Stomach smooth muscle (tissue), 2 donors: Measurements from ENCODE around the gene L3MBTL4.

Experiments used
- H3K27ac ChIP-seq: one replicate; pipeline ENCODE4 v1.7.0; 2013; ENCODE audit warnings: mild to moderate bottlenecking, low read length, inconsistent platforms
- H3K27me3 ChIP-seq, 2 donors: one replicate each; pipeline ENCODE4 v1.7.0; 2013; ENCODE audit warnings: low read length in 2 of 2; ENCODE audit not compliant: insufficient read depth in 2 of 2, control insufficient read depth in 1 of 2
- H3K36me3 ChIP-seq, 2 donors: one replicate each; pipeline ENCODE4 v1.7.0; 2013; ENCODE audit warnings: low read length in 2 of 2; ENCODE audit not compliant: control insufficient read depth in 2 of 2, insufficient read depth in 2 of 2
- H3K4me1 ChIP-seq: one replicate; pipeline ENCODE4 v1.7.0; 2013; ENCODE audit warnings: low read length; ENCODE audit not compliant: control insufficient read depth, insufficient read depth
- H3K4me3 ChIP-seq, 2 donors: one replicate each; pipeline ENCODE4 v1.7.0; 2013; ENCODE audit warnings: low read length in 2 of 2
- H3K9ac ChIP-seq, 2 donors: one replicate each; pipeline ENCODE4 v1.7.0; 2013; ENCODE audit warnings: low read length in 2 of 2, mild to moderate bottlenecking in 1 of 2
- H3K9me3 ChIP-seq, 2 donors: one replicate each; pipeline ENCODE4 v1.7.0; 2013; ENCODE audit warnings: low read length in 2 of 2; ENCODE audit not compliant: control insufficient read depth in 2 of 2
- donor health status: healthy.
- donor health status: Pancreatic carcinoma.

L3MBTL4 gene

GRCh38 chr18:5967666-5968065 is 447.0 kb downstream of the L3MBTL4 start:
- H3K27ac ChIP-seq = no peak overlapping the region
- H3K27me3 ChIP-seq = no peaks in the 10 kb centered on the region
- H3K9me3 ChIP-seq = no peaks in the 10 kb centered on the region
- H3K9ac ChIP-seq = no peak overlapping the region
- H3K36me3 ChIP-seq = no peaks in the 10 kb centered on the region
- H3K4me3 ChIP-seq = no peak overlapping the region
- no peaks in the 10 kb centered on the region for H3K4me1 ChIP-seq

- Histone ChIP-seq H3K27ac (no peak overlapping the region), H3K9me3 (no peaks in the 10 kb centered on the region), H3K4me1 (no peaks in the 10 kb centered on the region)
These were observed 447.7 kb downstream of the L3MBTL4 start for GRCh38 chr18:5967007-5967406.

DNA sequence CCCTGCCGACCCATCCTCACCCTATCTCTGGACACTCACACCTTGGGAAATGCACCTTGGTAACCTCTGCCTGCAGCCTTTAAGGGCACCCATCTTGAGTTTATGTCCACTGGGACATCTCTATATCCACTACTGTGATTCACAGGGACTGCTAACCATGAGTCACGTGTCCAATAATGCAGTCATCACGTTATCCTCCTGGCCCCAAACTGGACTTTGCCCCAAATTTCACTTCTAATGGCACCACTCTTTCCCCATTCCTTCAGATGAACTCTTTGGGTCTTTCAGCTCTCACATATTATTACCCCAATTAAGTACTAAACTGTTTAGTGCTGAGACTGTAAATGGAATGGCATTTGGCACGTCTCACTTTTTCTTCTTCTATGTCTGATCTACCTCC is 448.2 kb downstream of the L3MBTL4 start:
- no peaks in the 10 kb centered on the region for H3K4me1 ChIP-seq
- no peaks in the 10 kb centered on the region for H3K36me3 ChIP-seq
- no peak overlapping the region for H3K9ac ChIP-seq
- no peak overlapping the region for H3K4me3 ChIP-seq
- no peaks in the 10 kb centered on the region for H3K9me3 ChIP-seq
- no peak overlapping the region for H3K27ac ChIP-seq
- H3K27me3 ChIP-seq = no peaks in the 10 kb centered on the region

More at GRCh38 chr18:5967007-5967406, 447.7 kb downstream of the L3MBTL4 start:
- no peak overlapping the region for H3K9ac ChIP-seq
- no peak overlapping the region for H3K4me3 ChIP-seq
- H3K36me3 ChIP-seq = no peaks in the 10 kb centered on the region
- no peaks in the 10 kb centered on the region for H3K27me3 ChIP-seq

DNA sequence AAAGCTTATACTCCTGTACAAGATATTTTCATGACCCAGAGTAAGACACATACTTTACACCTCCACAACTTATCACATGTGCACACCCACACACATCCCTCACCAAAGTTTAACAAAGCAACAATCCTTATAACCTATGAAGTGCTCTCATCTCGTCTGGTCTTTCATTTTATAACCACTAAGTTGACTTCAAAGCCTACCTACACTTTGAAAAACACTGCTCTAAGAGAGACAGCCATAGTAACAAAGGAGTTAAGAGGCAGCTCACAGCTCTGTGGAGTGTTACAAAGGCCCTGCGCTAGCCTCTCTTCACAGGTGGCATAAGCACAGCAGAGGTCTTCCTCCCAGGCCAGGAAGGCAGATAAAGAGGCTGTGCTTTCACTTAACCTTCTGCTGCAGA is 449.7 kb downstream of the L3MBTL4 start:
- Histone ChIP-seq H3K27ac (no peak overlapping the region), H3K4me3 (no peak overlapping the region), H3K36me3 (no peaks in the 10 kb centered on the region), H3K9me3 (no peaks in the 10 kb centered on the region), H3K4me1 (no peaks in the 10 kb centered on the region), H3K27me3 (no peaks in the 10 kb centered on the region), H3K9ac (no peak overlapping the region)

DNA sequence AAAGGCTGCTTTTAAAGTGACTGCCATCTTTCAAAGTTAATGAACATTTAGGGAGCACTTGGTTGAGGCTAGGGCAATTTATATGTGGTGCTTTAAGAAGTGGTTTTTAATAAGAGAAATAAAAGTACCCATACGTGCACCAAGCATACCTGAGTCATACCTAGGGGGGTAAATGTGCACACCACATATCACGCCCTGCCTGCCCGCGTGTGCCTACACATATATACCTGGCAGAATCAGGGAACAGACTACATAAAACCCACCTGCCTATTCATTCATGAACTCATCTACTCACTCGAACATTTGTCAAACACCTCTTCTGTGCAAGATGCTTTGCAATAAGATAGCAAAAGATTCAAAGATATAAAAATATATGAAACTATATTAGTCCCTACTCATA is 450.1 kb downstream of the L3MBTL4 start:
- Histone ChIP-seq H3K27me3 (no peaks in the 10 kb centered on the region), H3K9ac (no peak overlapping the region), H3K4me3 (no peak overlapping the region), H3K36me3 (no peaks in the 10 kb centered on the region), H3K27ac (no peak overlapping the region), H3K9me3 (no peaks in the 10 kb centered on the region), H3K4me1 (no peaks in the 10 kb centered on the region)

DNA sequence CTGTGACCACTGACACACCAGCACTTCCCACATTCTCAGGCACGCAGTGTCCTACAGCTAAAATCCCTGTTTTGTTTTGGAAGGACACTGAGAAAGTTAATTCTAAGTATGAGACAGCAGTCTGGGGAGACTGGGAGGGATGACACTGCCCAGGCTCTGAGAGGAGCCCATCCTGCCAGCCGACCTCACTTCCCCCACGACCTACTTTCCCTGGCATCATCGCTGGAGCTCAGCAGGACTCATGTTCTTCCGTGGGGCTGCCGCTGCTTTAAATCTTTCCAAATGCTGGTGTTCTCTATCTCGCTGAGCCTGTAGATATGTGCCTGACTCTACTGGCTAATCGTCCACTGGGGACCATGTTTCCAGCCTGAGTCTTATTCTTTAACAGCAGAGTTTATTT is 450.6 kb downstream of the L3MBTL4 start:
- Histone ChIP-seq H3K9me3 (no peaks in the 10 kb centered on the region), H3K9ac (no peak overlapping the region), H3K27me3 (no peaks in the 10 kb centered on the region), H3K4me1 (no peaks in the 10 kb centered on the region), H3K36me3 (no peaks in the 10 kb centered on the region), H3K4me3 (no peak overlapping the region), H3K27ac (no peak overlapping the region)

GRCh38 chr18:5963267-5963666 is 451.4 kb downstream of the L3MBTL4 start:
- Histone ChIP-seq H3K9ac (no peak overlapping the region), H3K27me3 (no peaks in the 10 kb centered on the region), H3K36me3 (no peaks in the 10 kb centered on the region), H3K27ac (no peak overlapping the region), H3K4me3 (no peak overlapping the region), H3K4me1 (no peaks in the 10 kb centered on the region), H3K9me3 (no peaks in the 10 kb centered on the region)

DNA sequence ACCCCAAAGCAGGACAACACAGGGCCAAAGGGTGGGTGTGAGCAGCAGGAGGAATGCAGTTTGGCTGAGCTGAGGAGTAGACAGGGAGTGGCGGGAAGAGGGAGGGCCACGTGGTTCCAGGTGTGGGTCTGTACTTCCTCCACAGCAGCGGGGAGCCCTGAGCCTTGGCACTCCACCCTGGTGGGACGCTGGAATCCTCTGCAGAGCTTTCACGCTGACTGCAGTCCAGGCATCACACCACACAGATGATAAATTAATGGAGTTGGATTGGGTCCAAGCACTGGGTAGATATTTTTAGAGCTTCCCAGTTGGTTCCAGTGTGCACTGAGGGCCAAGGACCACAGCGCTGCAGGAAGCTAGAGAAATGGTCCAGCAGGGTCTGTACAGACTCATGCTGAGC is 452.3 kb downstream of the L3MBTL4 start:
- Histone ChIP-seq H3K9me3 (no peaks in the 10 kb centered on the region), H3K4me1 (no peaks in the 10 kb centered on the region), H3K4me3 (no peak overlapping the region), H3K27ac (no peak overlapping the region), H3K36me3 (no peaks in the 10 kb centered on the region), H3K9ac (no peak overlapping the region), H3K27me3 (no peaks in the 10 kb centered on the region)

GRCh38 chr18:5961828-5962150 is 452.9 kb downstream of the L3MBTL4 start:
- Histone ChIP-seq H3K9ac (no peak overlapping the region), H3K4me3 (no peak overlapping the region), H3K27me3 (no peaks in the 10 kb centered on the region), H3K27ac (no peak overlapping the region), H3K9me3 (no peaks in the 10 kb centered on the region), H3K36me3 (no peaks in the 10 kb centered on the region), H3K4me1 (no peaks in the 10 kb centered on the region)

DNA sequence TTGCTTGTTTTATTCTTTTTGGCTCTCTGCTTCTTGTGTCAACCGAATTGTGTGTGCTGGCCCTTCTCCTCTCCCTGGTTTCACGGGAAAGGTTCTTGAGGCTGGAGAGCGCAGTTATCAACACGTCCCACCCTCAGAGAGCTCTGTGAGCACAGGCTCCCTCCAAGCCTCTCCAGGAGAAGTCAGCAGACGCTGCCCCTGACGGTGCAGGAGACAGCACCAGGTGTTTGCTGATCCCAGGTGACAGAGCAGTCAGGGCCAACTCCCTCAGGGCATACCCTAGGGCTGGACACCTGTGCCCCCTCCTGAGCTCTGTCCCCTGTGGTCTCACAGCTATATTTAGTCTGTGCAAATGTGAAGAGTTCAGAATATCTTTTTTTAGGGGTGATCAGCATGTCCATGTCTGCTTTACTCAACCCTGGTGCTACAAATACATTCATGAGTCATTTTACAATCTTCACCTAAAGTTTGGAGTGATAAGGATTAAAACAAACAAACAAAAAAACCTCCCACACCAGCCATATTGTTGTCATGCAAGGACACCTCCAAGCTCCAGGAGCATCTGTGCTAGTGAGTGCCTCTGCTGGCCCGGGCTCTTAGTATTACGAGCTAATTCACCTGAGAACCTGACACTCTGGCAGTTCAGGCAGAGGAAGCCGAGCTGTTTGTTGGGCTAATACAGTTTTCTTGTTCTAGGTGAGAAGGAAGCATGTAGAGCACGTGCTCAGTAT is 453.4 kb downstream of the L3MBTL4 start:
- no peak overlapping the region for H3K9ac ChIP-seq
- no peaks in the 10 kb centered on the region for H3K36me3 ChIP-seq
- H3K27ac ChIP-seq = no peak overlapping the region
- no peaks in the 10 kb centered on the region for H3K27me3 ChIP-seq
- no peak overlapping the region for H3K4me3 ChIP-seq
- no peaks in the 10 kb centered on the region for H3K9me3 ChIP-seq
- no peaks in the 10 kb centered on the region for H3K4me1 ChIP-seq

- Histone ChIP-seq H3K4me1 (no peaks in the 10 kb centered on the region), H3K9ac (no peak overlapping the region), H3K4me3 (no peak overlapping the region), H3K27ac (no peak overlapping the region), H3K9me3 (no peaks in the 10 kb centered on the region), H3K27me3 (no peaks in the 10 kb centered on the region), H3K36me3 (peaks cover 0 to 2% of the 10 kb centered on the region in 2 donors)
These were observed 455.9 kb downstream of the L3MBTL4 start for GRCh38 chr18:5958822-5959221.
